Uterus (tissue), 4 donors: Measurements from ENCODE around the gene EHBP1L1. TPM values are rescaled to one million over a fixed set of nuclear protein-coding genes. Genes with fewer than 3 reads are reported as not detected.
A peak's percentile ranks its signal among the peaks of the same experiment; 100 is the strongest.
"Not testable (repeated sequence)": the region's sequence is repeated elsewhere in the genome, so short reads cannot be mapped to it uniquely, and the experiment has no call there.

Experiments
- DNase-seq, 2 donors: peaks; one replicate each; pipeline ENCODE4 v3.0.0-alpha.2; 2019 to 2020
- H3K27ac ChIP-seq, 2 donors: fragments of 200-600 bp; sonication (generic); 1 replicate in 1 of 2; 2 replicates in 1 of 2; pipeline ENCODE4 v1.5.1; 2016 to 2018
- H3K27me3 ChIP-seq, 2 donors: fragments of 200-600 bp; sonication (generic); one replicate each; pipeline ENCODE4 v1.5.1; 2018 to 2019; ENCODE audit warnings: control low read depth in 1 of 2
- H3K36me3 ChIP-seq, 2 donors: fragments of 200-600 bp; sonication (generic); one replicate each; pipeline ENCODE4 v1.5.1; 2019; ENCODE audit warnings: control low read depth in 1 of 2
- H3K4me1 ChIP-seq, 2 donors: fragments of 200-600 bp; sonication (generic); one replicate each; pipeline ENCODE4 v1.5.1; 2018 to 2019; ENCODE audit warnings: control low read depth in 1 of 2
- H3K4me3 ChIP-seq, 2 donors: fragments of 200-600 bp; sonication (generic); 1 replicate in 1 of 2; 2 replicates in 1 of 2; pipeline ENCODE4 v1.5.1; 2018 to 2019; ENCODE audit warnings: mild to moderate bottlenecking in 1 of 2
- H3K9me3 ChIP-seq, 2 donors: fragments of 200-600 bp; sonication (generic); one replicate each; pipeline ENCODE4 v1.5.1; 2019; ENCODE audit warnings: control low read depth in 1 of 2
- POLR2A ChIP-seq, 2 donors: fragments of 450-650 bp; IDR thresholded peaks; one replicate each; pipeline ENCODE4 v1.6.1; 2016; ENCODE audit warnings: antibody characterized with exemption in 2 of 2, mild to moderate bottlenecking in 1 of 2, moderate library complexity in 1 of 2
- intact Hi-C: fragments of 100-400 bp; cut with DNase I; formaldehyde crosslinking; loops from one replicate; pipeline ENCODE4 v1.15.1; 2023; ENCODE audit warnings: low total_unique reads
- total RNA-seq, 4 donors: library from RNA; depleted of rRNA in 3 of 4; stranded (reverse); fragments of >200 nt in 3 of 4; gene quantifications; one replicate each; pipeline versions ENCODE4 v1.1.0 to v1.2.4, GENCODE V29; 2014 to 2023
- TF ChIP-seq, protein P1 (sequence below), 4 experiments: fragments of 200-600 bp in 2 of 4; fragments of 450-650 bp in 2 of 4; sonication (generic) in 2 of 4; IDR thresholded peaks; one replicate each; pipeline ENCODE4 v1.5.1; 2016 to 2019; ENCODE audit warnings: antibody characterized with exemption in 4 of 4, mild to moderate bottlenecking in 2 of 4, moderate library complexity in 1 of 4
- donor health status: DM: yes; HTN: yes; CAD: no.

The EHBP1L1 gene
- total RNA-seq, 4 donors from 2014 or later, result 44.2 to 159 (median 69.5) TPM

DNA sequence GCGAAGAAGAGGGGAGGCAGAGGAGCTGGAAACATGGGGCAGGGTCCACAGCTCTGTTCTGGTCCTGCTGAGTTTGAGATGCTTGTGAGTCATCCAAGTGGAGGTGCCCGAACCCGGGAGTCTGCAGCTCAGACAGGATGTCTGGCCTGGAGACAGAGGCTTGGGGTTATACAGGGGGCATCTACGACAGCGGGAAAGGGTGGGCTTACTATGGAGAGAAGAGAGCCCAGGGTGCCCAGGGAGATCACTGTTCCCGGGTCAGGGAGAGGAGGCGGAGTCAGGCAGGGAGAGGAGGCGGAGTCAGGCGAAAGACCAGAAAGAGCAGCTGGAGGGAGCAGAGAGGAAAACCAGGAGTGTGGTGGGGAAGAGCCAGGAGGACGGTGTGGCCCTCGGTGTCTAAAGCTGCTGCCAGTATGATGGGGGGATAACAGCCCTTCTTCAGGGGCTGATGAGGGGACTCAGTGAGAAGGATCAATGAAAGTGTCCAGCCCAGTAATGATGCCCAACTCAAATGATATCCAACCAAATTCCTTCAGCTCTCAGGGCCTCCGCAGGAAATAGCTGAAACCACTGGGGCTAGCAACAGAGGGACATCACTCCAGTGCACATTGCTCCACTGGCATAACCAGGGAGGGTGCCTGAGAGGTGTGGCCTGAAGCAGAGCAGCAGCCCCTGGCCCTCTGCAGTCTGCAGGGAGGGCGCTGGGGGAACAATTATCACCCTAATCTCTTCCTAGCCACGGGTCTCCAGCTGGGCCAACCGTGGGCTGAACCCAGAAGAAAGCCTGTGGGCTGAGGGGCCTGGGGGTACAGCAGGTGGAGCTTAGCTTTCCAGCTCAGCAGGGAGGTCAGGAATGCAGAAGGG, 15.1 kb upstream of the EHBP1L1 start:
- peaks cover 4 to 7% of the 10 kb centered on the region in 2 donors for H3K4me1 ChIP-seq
- intact Hi-C loops, result no loop called here
- DNase-seq, result peak; percentile 79 to 82

DNA sequence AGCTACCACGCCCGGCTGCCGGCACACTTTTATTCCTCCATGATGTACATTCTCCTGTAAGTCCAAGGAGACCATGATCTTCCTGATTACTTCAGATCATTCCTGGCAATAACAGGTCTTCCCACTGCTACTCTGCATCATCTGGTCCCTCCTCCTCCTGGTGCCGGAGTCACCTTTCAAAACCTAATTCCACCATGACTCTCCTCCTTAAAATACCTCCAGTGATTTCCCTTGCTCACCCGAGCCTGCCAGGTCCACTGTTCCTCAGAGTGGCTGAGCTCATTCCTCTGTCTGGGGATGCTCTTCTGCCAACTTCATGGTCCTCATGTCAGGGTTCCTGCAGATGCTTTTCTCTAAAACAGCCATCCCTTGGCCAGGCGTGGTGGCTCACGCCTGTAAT, 13.8 kb upstream of the EHBP1L1 start:
- H3K36me3 ChIP-seq, result no peaks in the 10 kb centered on the region
- intact Hi-C loops, result no loop called here
- H3K27ac ChIP-seq, result no peak overlapping the region
- peaks cover 4 to 7% of the 10 kb centered on the region in 2 donors for H3K4me1 ChIP-seq
- TF ChIP-seq POLR2A (IDR thresholded peaks at IDR 0.05), result no peak
- TF ChIP-seq, protein P1, sequence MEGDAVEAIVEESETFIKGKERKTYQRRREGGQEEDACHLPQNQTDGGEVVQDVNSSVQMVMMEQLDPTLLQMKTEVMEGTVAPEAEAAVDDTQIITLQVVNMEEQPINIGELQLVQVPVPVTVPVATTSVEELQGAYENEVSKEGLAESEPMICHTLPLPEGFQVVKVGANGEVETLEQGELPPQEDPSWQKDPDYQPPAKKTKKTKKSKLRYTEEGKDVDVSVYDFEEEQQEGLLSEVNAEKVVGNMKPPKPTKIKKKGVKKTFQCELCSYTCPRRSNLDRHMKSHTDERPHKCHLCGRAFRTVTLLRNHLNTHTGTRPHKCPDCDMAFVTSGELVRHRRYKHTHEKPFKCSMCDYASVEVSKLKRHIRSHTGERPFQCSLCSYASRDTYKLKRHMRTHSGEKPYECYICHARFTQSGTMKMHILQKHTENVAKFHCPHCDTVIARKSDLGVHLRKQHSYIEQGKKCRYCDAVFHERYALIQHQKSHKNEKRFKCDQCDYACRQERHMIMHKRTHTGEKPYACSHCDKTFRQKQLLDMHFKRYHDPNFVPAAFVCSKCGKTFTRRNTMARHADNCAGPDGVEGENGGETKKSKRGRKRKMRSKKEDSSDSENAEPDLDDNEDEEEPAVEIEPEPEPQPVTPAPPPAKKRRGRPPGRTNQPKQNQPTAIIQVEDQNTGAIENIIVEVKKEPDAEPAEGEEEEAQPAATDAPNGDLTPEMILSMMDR (IDR thresholded peaks at IDR 0.05), result no peak
- DNase-seq, result no peak
- no peak overlapping the region for H3K4me3 ChIP-seq
- no peaks in the 10 kb centered on the region for H3K27me3 ChIP-seq
- no peaks in the 10 kb centered on the region for H3K9me3 ChIP-seq

More for the DNA sequence above, 15.1 kb upstream of the EHBP1L1 start:
- H3K36me3 ChIP-seq, result no peaks in the 10 kb centered on the region
- H3K4me3 ChIP-seq, result no peak overlapping the region
- H3K9me3 ChIP-seq, result no peaks in the 10 kb centered on the region
- no peak for TF ChIP-seq POLR2A (IDR thresholded peaks at IDR 0.05)
- TF ChIP-seq, protein P1 (IDR thresholded peaks at IDR 0.05), result no peak
- no peaks in the 10 kb centered on the region for H3K27me3 ChIP-seq
- peak overlapping the region; percentile 99 to 100 for H3K27ac ChIP-seq

DNA sequence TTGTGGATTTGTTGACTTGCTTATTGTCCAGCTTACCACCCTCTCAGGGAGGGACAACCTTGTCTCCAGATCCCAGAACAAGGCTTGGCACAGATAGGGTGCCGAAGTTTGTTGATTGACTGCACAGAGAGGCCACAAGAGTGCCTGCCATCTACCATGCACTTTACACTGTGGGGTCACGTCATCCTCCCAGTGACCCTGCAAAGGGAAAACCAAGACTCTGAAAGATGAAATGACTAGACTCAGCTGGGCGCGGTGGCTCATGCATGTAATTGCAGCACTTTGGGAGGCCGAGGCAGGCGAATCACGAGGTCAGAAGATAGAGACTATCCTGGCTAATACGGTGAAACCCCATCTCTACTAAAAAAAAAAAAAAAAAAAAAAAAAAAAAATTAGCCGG, 13.1 kb upstream of the EHBP1L1 start:
- H3K4me1 ChIP-seq, result peaks cover 4 to 7% of the 10 kb centered on the region in 2 donors
- H3K27ac ChIP-seq, result no peak overlapping the region

DNA sequence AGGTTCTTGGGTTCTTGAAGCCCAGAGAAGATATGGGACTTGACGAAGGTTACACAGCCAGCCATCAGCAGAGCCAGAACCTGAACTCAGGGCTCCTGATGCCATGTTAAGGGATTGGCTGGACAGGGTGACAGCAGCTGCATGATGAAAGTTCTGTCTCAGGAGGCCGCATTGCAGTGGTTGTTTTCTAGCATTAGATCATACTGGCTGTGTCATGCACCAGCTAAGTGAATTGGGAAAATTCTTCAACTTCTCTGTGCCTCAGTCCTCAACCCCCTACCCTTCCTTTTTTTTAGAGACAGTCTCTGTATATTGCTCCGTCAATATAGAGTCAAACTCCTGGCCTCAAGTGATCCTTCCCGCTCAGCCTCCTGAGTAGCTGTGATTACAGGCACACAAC, 12.3 kb upstream of the EHBP1L1 start:
- Histone ChIP-seq H3K9me3 (no peaks in the 10 kb centered on the region), H3K4me1 (peaks cover 4 to 11% of the 10 kb centered on the region in 2 donors), H3K4me3 (no peak overlapping the region), H3K27me3 (no peaks in the 10 kb centered on the region), H3K36me3 (no peaks in the 10 kb centered on the region), H3K27ac (peak overlapping the region in 1 of 2 donors; percentile 0)
- no peak for DNase-seq
- no peak for TF ChIP-seq POLR2A (IDR thresholded peaks at IDR 0.05)
- TF ChIP-seq, protein P1 (IDR thresholded peaks at IDR 0.05), result no peak
- intact Hi-C loops, result no loop called here

More for the DNA sequence above, 13.1 kb upstream of the EHBP1L1 start:
- no peaks in the 10 kb centered on the region for H3K9me3 ChIP-seq
- DNase-seq, result no peak
- H3K36me3 ChIP-seq, result no peaks in the 10 kb centered on the region
- intact Hi-C loops, result no loop called here
- H3K4me3 ChIP-seq, result no peak overlapping the region
- no peak for TF ChIP-seq POLR2A (IDR thresholded peaks at IDR 0.05)
- TF ChIP-seq, protein P1 (IDR thresholded peaks at IDR 0.05), result no peak
- H3K27me3 ChIP-seq, result no peaks in the 10 kb centered on the region

DNA sequence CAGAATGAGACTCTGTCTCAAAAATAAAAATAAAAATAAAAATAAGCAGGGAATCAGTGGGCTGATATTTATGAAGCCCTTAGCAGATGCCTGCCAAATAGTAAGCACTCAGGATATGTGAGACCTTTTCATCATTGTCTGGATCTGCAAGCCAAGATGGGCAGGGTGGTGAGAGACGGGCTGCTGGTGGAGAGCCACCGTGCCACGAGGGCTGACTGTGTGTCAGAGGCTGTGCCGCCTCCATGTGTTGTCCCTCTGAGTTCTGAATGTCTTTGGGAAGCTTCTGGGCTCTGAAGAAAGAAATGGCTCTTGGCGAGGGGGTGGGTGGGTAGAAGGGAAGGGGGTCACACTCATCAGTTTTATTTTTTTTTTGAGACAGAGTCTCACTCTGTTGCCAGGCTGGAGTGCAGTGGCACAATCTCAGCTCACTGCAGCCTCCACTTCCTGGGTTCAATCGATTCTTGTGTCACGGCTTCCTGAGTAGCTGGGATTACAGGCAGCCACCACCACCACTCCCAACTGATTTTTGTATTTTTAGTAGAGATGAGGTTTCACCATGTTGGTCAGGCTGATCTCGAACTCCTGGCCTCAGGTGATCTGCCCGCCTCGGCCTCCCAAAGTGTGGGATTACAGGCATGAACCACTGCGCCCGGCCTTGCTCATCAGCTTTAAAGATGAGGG, 10.8 kb upstream of the EHBP1L1 start:
- H3K9me3 ChIP-seq, H3K27me3 ChIP-seq, H3K4me3 ChIP-seq, DNase-seq, intact Hi-C loops, H3K36me3 ChIP-seq: not testable (repeated sequence)
- peak overlapping the region in 1 of 2 donors; percentile 11 for H3K27ac ChIP-seq
- H3K4me1 ChIP-seq, result peaks cover 4 to 13% of the 10 kb centered on the region in 2 donors
